Smooth muscle cell (in vitro differentiated cells): Measurements from ENCODE around the gene NEU3. TPM values are rescaled to one million over a fixed set of nuclear protein-coding genes. Genes with fewer than 3 reads are reported as not detected.

ENCODE experiments used
- DNase-seq: peaks from one replicate; lab custom pipeline; 2025; ENCODE audit not compliant: unreplicated experiment; lab: John Stamatoyannopoulos, UW
- H2AFZ ChIP-seq: fragments of 200-600 bp; sonication (generic); 2 replicates; pipeline ENCODE4 v1.6.0; 2016; ENCODE audit warnings: antibody characterized with exemption, low read depth, mild to moderate bottlenecking
- H3F3A ChIP-seq: fragments of 200-600 bp; sonication (generic); 2 replicates; pipeline ENCODE4 v1.6.0; 2017; ENCODE audit warnings: antibody characterized with exemption, low read depth
- H3K27ac ChIP-seq: fragments of 200-600 bp; sonication (generic); 2 replicates; pipeline ENCODE4 v1.5.1; 2016; ENCODE audit warnings: low read depth, mild to moderate bottlenecking
- H3K27me3 ChIP-seq: fragments of 200-600 bp; sonication (generic); 2 replicates; pipeline ENCODE4 v1.6.1; 2016; ENCODE audit warnings: low read depth, mild to moderate bottlenecking
- H3K36me3 ChIP-seq: fragments of 200-600 bp; sonication (generic); 2 replicates; pipeline ENCODE4 v1.5.1; 2016; ENCODE audit warnings: low read depth
- H3K4me1 ChIP-seq: fragments of 200-600 bp; sonication (generic); 2 replicates; pipeline ENCODE4 v1.5.1; 2016; ENCODE audit warnings: low read depth
- H3K4me2 ChIP-seq: fragments of 200-600 bp; sonication (generic); 2 replicates; pipeline ENCODE4 v1.6.0; 2016; ENCODE audit warnings: mild to moderate bottlenecking
- H3K4me3 ChIP-seq: fragments of 200-600 bp; sonication (generic); 2 replicates; pipeline ENCODE4 v1.5.1; 2016; ENCODE audit warnings: mild to moderate bottlenecking
- H3K79me2 ChIP-seq: fragments of 200-600 bp; sonication (generic); 2 replicates; pipeline ENCODE4 v1.6.0; 2016; ENCODE audit warnings: low read depth, mild to moderate bottlenecking
- H3K9ac ChIP-seq: fragments of 200-600 bp; sonication (generic); 2 replicates; pipeline ENCODE4 v1.6.0; 2016; ENCODE audit warnings: low read depth
- H3K9me3 ChIP-seq: fragments of 200-600 bp; sonication (generic); replicated peaks from 2 replicates; pipeline ENCODE4 v1.5.1; 2016; ENCODE audit warnings: low read depth
- H4K20me1 ChIP-seq: fragments of 200-600 bp; sonication (generic); 2 replicates; pipeline ENCODE4 v1.6.0; 2016; ENCODE audit warnings: low read depth
- CTCF ChIP-seq: fragments of 200-600 bp; sonication (generic); IDR thresholded peaks from 2 replicates; pipeline ENCODE4 v1.5.1; 2017; ENCODE audit warnings: borderline replicate concordance, mild to moderate bottlenecking, antibody characterized with exemption; ENCODE audit not compliant: insufficient read depth, poor library complexity, severe bottlenecking
- WGBS: methylation state at CpG from one replicate; pipeline ENCODE4 v1.1.7; 2016; ENCODE audit warnings: low lambda C conversion rate; 5-methylcytosine and 5-hydroxymethylcytosine counted together
- polyA plus RNA-seq: library from polyadenylated mRNA; unstranded; fragments of >200 nt; fragmentation: Nextera tagmentation; extraction: Ambion mirVana; gene quantifications from 2 replicates; pipeline ENCODE4 v1.2.1, GENCODE V29; 2016
- total RNA-seq: library from RNA; depleted of rRNA; stranded (reverse); fragments of >200 nt; gene quantifications from 2 replicates; pipeline ENCODE4 v1.2.3, GENCODE V29; 2014

Gene NEU3
- total RNA-seq (5.0 and 8.5 TPM in 2 replicates), polyA plus RNA-seq (2.1 and 3.9 TPM in 2 replicates)

GRCh38 chr11:74988541-74989259 lies at the start of gene NEU3:
Gene NEU3, plus strand, starts transcription at chr11:74988933. Its CDS starts 128 bp downstream, at chr11:74989061.
- Histone ChIP-seq H3K4me1 (peaks cover 10% of the 10 kb centered on the region), H3K4me2 (peak within 1 kb of the TSS; percentile 89), H3K27ac (peak within 1 kb of the TSS; percentile 46), H3K79me2 (no peaks in the 10 kb centered on the region), H3K27me3 (no peaks in the 10 kb centered on the region), H3K9ac (peak within 1 kb of the TSS; percentile 59), H3K4me3 (peak within 1 kb of the TSS; percentile 87), H2AFZ (peak within 1 kb of the TSS; percentile 58), H3K36me3 (no peaks in the 10 kb centered on the region), H4K20me1 (no peaks in the 10 kb centered on the region), H3K9me3 (no peaks in the 10 kb centered on the region), H3F3A (peaks cover 2% of the 10 kb centered on the region)
- no peak for TF ChIP-seq CTCF
- peak; percentile 15 for DNase-seq
- under 1% methylated on average over 33 of the region's 46 CpGs for WGBS

- no peak overlapping the region for H2AFZ ChIP-seq
These were observed 47.2 kb upstream of the NEU3 start for GRCh38 chr11:74941492-74941891.

GRCh38 chr11:74942073-74942759 lies 46.5 kb upstream of the NEU3 start:
- no peaks in the 10 kb centered on the region for H3F3A ChIP-seq
- H3K9ac ChIP-seq: peak overlapping the region; percentile 60
- no peak overlapping the region for H3K4me3 ChIP-seq
- no peak overlapping the region for H2AFZ ChIP-seq
- no peaks in the 10 kb centered on the region for H3K27me3 ChIP-seq
- H4K20me1 ChIP-seq: no peaks in the 10 kb centered on the region
- H3K79me2 ChIP-seq: no peaks in the 10 kb centered on the region
- no peaks in the 10 kb centered on the region for H3K36me3 ChIP-seq
- no peaks in the 10 kb centered on the region for H3K9me3 ChIP-seq
- DNase-seq: no peak
- peak overlapping the region; percentile 84 for H3K27ac ChIP-seq
- no peak overlapping the region for H3K4me2 ChIP-seq
- TF ChIP-seq CTCF: no peak
- WGBS: over 99% methylated on average over 5 of the region's 5 CpGs
- H3K4me1 ChIP-seq: no peaks in the 10 kb centered on the region

More at GRCh38 chr11:74941492-74941891, 47.2 kb upstream of the NEU3 start:
- H3K9ac ChIP-seq: no peak overlapping the region
- no peaks in the 10 kb centered on the region for H3K36me3 ChIP-seq
- no peak overlapping the region for H3K27ac ChIP-seq
- no peaks in the 10 kb centered on the region for H3K9me3 ChIP-seq
- no peaks in the 10 kb centered on the region for H3K79me2 ChIP-seq
- DNase-seq: no peak
- H4K20me1 ChIP-seq: no peaks in the 10 kb centered on the region
- H3F3A ChIP-seq: no peaks in the 10 kb centered on the region
- H3K4me1 ChIP-seq: no peaks in the 10 kb centered on the region
- TF ChIP-seq CTCF: no peak
- no peaks in the 10 kb centered on the region for H3K27me3 ChIP-seq
- no peak overlapping the region for H3K4me2 ChIP-seq
- no peak overlapping the region for H3K4me3 ChIP-seq
